Fibroblast of skin of right quadriceps (primary cell): ENCODE data around the gene LARGE2.

Source experiments
- DNase-seq: peaks from one replicate; pipeline ENCODE4 v3.0.0-alpha.2; 2013

Gene LARGE2

GRCh38 chr11:45968901-45969300 lies 46.4 kb downstream of the LARGE2 start:
- no peak for DNase-seq

- no peak for DNase-seq
Measured at GRCh38 chr11:45973601-45974000, 51.1 kb downstream of the LARGE2 start.

- peak; percentile 33 for DNase-seq
Measured at GRCh38 chr11:45974806-45975205, 52.4 kb downstream of the LARGE2 start.
